Measurements from ENCODE around the gene PYCARD.
"Not testable (repeated sequence)": the region's sequence is repeated elsewhere in the genome, so short reads cannot be mapped to it uniquely, and the experiment has no call there.

PYCARD gene

GRCh38 chr16:31181102-31181830, 21.3 kb downstream of the PYCARD start:
- DNase-seq (ENCODE audit: low spot score), result no peak
- TF ChIP-seq, protein P1, sequence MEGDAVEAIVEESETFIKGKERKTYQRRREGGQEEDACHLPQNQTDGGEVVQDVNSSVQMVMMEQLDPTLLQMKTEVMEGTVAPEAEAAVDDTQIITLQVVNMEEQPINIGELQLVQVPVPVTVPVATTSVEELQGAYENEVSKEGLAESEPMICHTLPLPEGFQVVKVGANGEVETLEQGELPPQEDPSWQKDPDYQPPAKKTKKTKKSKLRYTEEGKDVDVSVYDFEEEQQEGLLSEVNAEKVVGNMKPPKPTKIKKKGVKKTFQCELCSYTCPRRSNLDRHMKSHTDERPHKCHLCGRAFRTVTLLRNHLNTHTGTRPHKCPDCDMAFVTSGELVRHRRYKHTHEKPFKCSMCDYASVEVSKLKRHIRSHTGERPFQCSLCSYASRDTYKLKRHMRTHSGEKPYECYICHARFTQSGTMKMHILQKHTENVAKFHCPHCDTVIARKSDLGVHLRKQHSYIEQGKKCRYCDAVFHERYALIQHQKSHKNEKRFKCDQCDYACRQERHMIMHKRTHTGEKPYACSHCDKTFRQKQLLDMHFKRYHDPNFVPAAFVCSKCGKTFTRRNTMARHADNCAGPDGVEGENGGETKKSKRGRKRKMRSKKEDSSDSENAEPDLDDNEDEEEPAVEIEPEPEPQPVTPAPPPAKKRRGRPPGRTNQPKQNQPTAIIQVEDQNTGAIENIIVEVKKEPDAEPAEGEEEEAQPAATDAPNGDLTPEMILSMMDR (IDR thresholded peaks at IDR 0.05; ENCODE audit: extremely low read depth, missing control alignments), result no peak

- TF ChIP-seq, protein P1 (IDR thresholded peaks at IDR 0.05; ENCODE audit: extremely low read depth, missing control alignments), result no peak
- DNase-seq (ENCODE audit: low spot score), result peak; percentile 96
Observed at GRCh38 chr16:31179747-31180459, 22.7 kb downstream of the PYCARD start, which contains the start of gene FUS. FUS (plus strand) TSS chr16:31180139; CDS start chr16:31180215, 76 bp downstream.

GRCh38 chr16:31179219-31179746, 23.3 kb downstream of the PYCARD start:
- DNase-seq (ENCODE audit: low spot score), result no peak
- TF ChIP-seq, protein P1 (IDR thresholded peaks at IDR 0.05; ENCODE audit: extremely low read depth, missing control alignments), result no peak

GRCh38 chr16:31177136-31177535, 25.4 kb downstream of the PYCARD start:
- DNase-seq (ENCODE audit: low spot score), result no peak
- TF ChIP-seq, protein P1 (IDR thresholded peaks at IDR 0.05; ENCODE audit: extremely low read depth, missing control alignments), result no peak

DNA sequence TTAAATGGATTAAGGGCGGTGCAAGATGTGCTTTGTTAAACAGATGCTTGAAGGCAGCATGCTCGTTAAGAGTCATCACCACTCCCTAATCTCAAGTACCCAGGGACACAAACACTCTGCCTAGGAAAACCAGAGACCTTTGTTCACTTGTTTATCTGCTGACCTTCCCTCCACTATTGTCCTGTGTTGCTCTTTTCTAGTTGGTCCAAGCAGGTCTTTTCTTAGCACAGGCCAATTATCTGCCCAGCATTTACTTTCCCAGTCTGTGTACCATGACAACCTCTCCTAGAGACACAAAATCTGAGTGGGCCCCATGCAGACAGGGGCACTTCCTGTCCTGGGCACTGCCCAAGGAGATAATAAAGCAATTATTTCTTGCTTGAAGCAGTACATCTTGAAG, 32.5 kb downstream of the PYCARD start:
- not testable (repeated sequence) for DNase-seq (ENCODE audit: low spot score)

DNA sequence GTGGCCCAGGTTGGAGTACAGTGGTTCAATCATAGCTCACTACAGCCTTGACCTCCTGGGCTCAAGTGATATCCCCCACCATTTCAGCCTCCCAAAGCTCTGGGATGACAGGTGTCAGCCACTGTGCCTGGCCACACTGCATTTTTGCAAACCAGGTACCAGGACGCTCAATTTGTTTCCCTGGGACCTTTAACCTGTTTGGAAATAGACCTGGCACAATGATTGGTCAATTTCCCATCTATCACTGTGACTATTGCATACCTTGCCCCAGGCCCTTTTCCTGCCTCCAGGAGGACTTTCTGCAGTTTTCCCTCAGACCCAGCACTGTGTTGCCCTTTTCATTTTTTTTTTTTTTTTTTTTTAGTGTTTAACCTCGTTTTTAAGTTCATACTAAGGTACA, 33.7 kb downstream of the PYCARD start:
- DNase-seq (ENCODE audit: low spot score), result no peak
- TF ChIP-seq, protein P1 (IDR thresholded peaks at IDR 0.05; ENCODE audit: extremely low read depth, missing control alignments), result no peak

DNA sequence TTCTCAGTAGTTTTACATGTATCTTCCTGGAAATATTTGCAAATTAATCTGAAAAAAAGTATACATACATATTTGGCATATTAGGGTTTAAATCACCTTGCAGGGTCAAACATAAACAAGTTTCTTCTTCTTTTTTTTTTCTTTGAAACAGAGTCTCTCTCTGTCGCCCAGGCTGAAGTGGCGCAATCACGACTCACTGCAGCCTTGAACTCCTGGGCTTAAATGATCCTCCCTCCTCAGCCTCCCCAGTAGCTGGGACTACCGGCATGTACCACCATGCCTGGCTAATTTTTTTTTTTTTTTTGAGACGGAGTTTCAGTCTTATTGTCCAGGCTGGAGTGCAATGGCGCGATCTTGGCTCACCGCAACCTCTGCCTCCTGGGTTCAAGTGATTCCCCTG, 35.2 kb downstream of the PYCARD start:
- TF ChIP-seq, protein P1 (IDR thresholded peaks at IDR 0.05; ENCODE audit: extremely low read depth, missing control alignments), result no peak
- DNase-seq (ENCODE audit: low spot score), result no peak
